Stimulated activated CD8-positive, alpha-beta memory T cell treated with anti-CD3 and anti-CD28 coated beads, Interleukin-15, amount 100 ng/mL, for 24 hours (primary cell): Measurements from ENCODE around the gene GCN1.
"Not testable (repeated sequence)": the region's sequence is repeated elsewhere in the genome, so short reads cannot be mapped to it uniquely, and the experiment has no call there.

Experiments used
- DNase-seq: peaks from one replicate; pipeline ENCODE4 v3.0.0-alpha.2; 2020; ENCODE audit warnings: low read depth

The GCN1 gene

GRCh38 chr12:120214626-120215356, 20.3 kb upstream of the GCN1 start:
- DNase-seq, result no peak

- no peak for DNase-seq
These were observed 19.2 kb upstream of the GCN1 start for GRCh38 chr12:120213758-120214157.

GRCh38 chr12:120213182-120213581, 18.7 kb upstream of the GCN1 start:
- DNase-seq, result not testable (repeated sequence)

- DNase-seq, result no peak
These were observed 17.8 kb upstream of the GCN1 start for GRCh38 chr12:120212301-120212700.

- DNase-seq, result no peak
These were observed 17.4 kb upstream of the GCN1 start for GRCh38 chr12:120211904-120212283.

GRCh38 chr12:120211243-120211903, 16.9 kb upstream of the GCN1 start:
- DNase-seq, result no peak

- no peak for DNase-seq
These were observed 15.3 kb upstream of the GCN1 start for GRCh38 chr12:120209851-120210250.

- no peak for DNase-seq
These were observed 12.7 kb upstream of the GCN1 start for GRCh38 chr12:120207227-120207626.

- not testable (repeated sequence) for DNase-seq
These were observed 12.3 kb upstream of the GCN1 start for GRCh38 chr12:120206781-120207180.

- no peak for DNase-seq
These were observed 11.7 kb upstream of the GCN1 start for GRCh38 chr12:120206228-120206627.

- DNase-seq, result no peak
These were observed 9.7 kb upstream of the GCN1 start for GRCh38 chr12:120204171-120204570.

GRCh38 chr12:120200364-120200800, 5.9 kb upstream of the GCN1 start:
- no peak for DNase-seq

GRCh38 chr12:120199595-120200306, 5.2 kb upstream of the GCN1 start:
- DNase-seq, result no peak

- DNase-seq, result no peak
These were observed 4.5 kb upstream of the GCN1 start for GRCh38 chr12:120199025-120199424.

- no peak for DNase-seq
These were observed 3.0 kb upstream of the GCN1 start for GRCh38 chr12:120197542-120197887.

- DNase-seq, result not testable (repeated sequence)
These were observed 2.5 kb upstream of the GCN1 start for GRCh38 chr12:120196817-120197541.

- no peak for DNase-seq
These were observed 1.8 kb upstream of the GCN1 start for GRCh38 chr12:120196363-120196762.

- DNase-seq, result no peak
These were observed 335 bp downstream of the GCN1 start for GRCh38 chr12:120194226-120194533.

GRCh38 chr12:120193286-120193685, 1.2 kb downstream of the GCN1 start:
- not testable (repeated sequence) for DNase-seq

- no peak for DNase-seq
These were observed 3.5 kb downstream of the GCN1 start for GRCh38 chr12:120190985-120191480.

- no peak for DNase-seq
These were observed 4.1 kb downstream of the GCN1 start for GRCh38 chr12:120190386-120190785.

- DNase-seq, result no peak
These were observed 7.9 kb downstream of the GCN1 start for GRCh38 chr12:120186654-120187053.
